Left kidney (tissue), 2 donors: ENCODE data around the gene PREX1. TPM values are rescaled to one million over a fixed set of nuclear protein-coding genes. Genes with fewer than 3 reads are reported as not detected.
"Not testable (repeated sequence)": the region's sequence is repeated elsewhere in the genome, so short reads cannot be mapped to it uniquely, and the experiment has no call there.

ENCODE experiments used
- DNase-seq: peaks from one replicate; pipeline ENCODE4 v3.0.0-alpha.2; 2013
- polyA plus RNA-seq: library from polyadenylated mRNA; unstranded; fragments of 120-200 nt; gene quantifications from one replicate; pipeline ENCODE4 v1.2.1, GENCODE V29; 2013; ENCODE audit not compliant: insufficient read length

PREX1 gene
- polyA plus RNA-seq, 1 donor: 11.7 TPM

GRCh38 chr20:48603819-48604405, 223.9 kb downstream of the PREX1 start:
- DNase-seq: no peak

- DNase-seq: no peak
Measured at GRCh38 chr20:48603116-48603818, 224.5 kb downstream of the PREX1 start.

- DNase-seq: no peak
Measured at GRCh38 chr20:48601798-48602197, 226.0 kb downstream of the PREX1 start.

GRCh38 chr20:48600470-48600945, 227.3 kb downstream of the PREX1 start:
- DNase-seq: no peak

GRCh38 chr20:48599748-48600469, 227.9 kb downstream of the PREX1 start:
- no peak for DNase-seq

GRCh38 chr20:48599106-48599747, 228.6 kb downstream of the PREX1 start:
- no peak for DNase-seq

- not testable (repeated sequence) for DNase-seq
Measured at GRCh38 chr20:48598303-48598941, 229.4 kb downstream of the PREX1 start.

GRCh38 chr20:48597521-48598302, 230.1 kb downstream of the PREX1 start:
- DNase-seq: no peak

GRCh38 chr20:48596334-48596898, 231.4 kb downstream of the PREX1 start:
- DNase-seq: no peak

GRCh38 chr20:48595495-48596333, 232.1 kb downstream of the PREX1 start:
- no peak for DNase-seq

- DNase-seq: no peak
Measured at GRCh38 chr20:48594533-48594932, 233.3 kb downstream of the PREX1 start.

- DNase-seq: no peak
Measured at GRCh38 chr20:48592107-48592940, 235.5 kb downstream of the PREX1 start.

- DNase-seq: no peak
Measured at GRCh38 chr20:48586730-48587129, 241.1 kb downstream of the PREX1 start.

GRCh38 chr20:48585061-48585870, 242.5 kb downstream of the PREX1 start:
- DNase-seq: no peak

- DNase-seq: no peak
Measured at GRCh38 chr20:48584391-48585060, 243.3 kb downstream of the PREX1 start.

GRCh38 chr20:48583801-48584200, 244.0 kb downstream of the PREX1 start:
- DNase-seq: no peak

GRCh38 chr20:48583171-48583570, 244.6 kb downstream of the PREX1 start:
- DNase-seq: no peak

- DNase-seq: no peak
Measured at GRCh38 chr20:48582673-48582985, 245.2 kb downstream of the PREX1 start.
